Colon (tissue), 2 donors: Measurements from ENCODE around the gene AUTS2.

Experiments
- FAIRE-seq: peaks from 2 replicates; lab custom pipeline; 2012; peaks lifted over from hg19 to GRCh38; lab: Jason Lieb, UNC
- donor health status: control.
- donor health status: control.

Gene AUTS2

DNA sequence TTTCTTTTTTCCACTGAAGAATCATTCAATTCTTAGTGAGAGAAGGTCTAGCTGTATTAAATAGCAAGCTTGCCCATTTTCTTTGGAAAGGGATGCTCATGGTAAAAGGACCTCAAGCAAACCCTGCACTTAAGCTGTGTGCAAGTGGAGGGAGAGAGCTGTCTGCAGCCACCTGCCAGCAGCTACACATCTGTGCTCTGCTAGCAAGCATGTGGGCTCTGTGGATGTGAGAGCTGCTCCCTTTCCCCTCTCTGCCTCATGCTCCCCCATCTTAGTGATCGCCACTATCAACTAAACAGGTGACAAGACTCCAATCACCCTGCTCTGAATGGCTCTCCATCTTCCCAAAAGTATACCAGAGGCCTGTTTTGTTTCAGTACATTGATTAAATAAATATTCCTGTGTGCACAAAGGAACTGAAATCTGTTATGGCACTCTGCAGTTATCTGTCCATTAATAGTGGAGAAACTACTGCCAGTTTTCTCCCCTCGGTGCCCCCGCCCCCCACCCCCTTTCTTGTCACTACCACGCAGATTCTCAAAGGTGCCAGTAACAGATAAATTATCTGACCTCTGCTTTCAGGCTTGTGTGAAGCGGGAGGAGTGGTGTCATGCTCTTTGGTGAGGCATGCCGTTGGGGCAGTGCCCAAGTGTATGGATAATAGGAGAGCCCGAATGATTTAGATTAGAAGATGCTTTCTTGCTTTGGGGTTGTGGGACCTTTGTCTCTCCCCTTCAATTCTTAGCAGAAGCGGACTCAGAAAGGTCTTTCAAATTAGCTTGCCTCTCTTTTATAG, 26.4 kb downstream of the AUTS2 start:
- no peak for FAIRE-seq

- FAIRE-seq, result no peak
Observed at GRCh38 chr7:69625238-69625637, 27.0 kb downstream of the AUTS2 start.

GRCh38 chr7:69625798-69626197, 27.5 kb downstream of the AUTS2 start:
- no peak for FAIRE-seq

DNA sequence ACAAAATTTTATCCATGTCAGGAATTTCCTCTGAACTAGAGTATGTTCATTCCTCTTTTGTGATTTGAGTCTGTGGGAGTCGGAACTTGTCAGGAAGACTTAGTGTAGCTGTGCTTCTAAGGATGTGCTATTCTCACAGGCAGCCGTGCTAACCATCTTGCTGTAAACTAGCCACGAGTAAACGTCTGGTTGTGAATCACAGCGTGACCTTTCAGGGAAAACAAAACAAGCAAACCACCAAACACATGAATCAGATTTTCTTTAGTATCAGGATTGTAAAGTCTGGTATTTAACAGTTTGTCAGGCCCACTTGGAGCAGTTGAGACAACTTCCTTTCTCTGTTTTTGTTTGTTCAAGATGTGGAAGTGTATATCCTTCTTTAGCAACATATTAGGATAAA, 32.0 kb downstream of the AUTS2 start:
- FAIRE-seq, result no peak

GRCh38 chr7:69631131-69631530, 32.9 kb downstream of the AUTS2 start:
- FAIRE-seq, result no peak

DNA sequence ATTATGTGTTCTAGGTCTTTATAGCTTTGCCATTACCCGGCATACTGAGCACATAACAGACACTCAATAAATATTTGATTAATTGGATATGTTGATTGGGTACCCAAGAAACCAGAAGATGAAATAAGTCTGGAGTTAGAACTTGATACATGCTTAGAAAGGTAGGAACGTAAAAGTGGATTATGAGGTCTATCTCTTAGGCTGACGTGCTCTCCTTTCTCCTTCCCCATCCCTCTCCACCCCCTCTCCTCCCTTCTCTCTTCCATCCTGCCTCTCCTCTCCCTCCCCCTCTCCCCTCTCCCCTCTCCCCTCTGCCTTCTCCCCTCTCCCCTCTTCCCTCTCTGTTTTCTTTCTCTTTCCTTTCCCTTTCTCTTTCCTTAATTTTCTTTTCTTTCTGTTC, 34.0 kb downstream of the AUTS2 start:
- no peak for FAIRE-seq

DNA sequence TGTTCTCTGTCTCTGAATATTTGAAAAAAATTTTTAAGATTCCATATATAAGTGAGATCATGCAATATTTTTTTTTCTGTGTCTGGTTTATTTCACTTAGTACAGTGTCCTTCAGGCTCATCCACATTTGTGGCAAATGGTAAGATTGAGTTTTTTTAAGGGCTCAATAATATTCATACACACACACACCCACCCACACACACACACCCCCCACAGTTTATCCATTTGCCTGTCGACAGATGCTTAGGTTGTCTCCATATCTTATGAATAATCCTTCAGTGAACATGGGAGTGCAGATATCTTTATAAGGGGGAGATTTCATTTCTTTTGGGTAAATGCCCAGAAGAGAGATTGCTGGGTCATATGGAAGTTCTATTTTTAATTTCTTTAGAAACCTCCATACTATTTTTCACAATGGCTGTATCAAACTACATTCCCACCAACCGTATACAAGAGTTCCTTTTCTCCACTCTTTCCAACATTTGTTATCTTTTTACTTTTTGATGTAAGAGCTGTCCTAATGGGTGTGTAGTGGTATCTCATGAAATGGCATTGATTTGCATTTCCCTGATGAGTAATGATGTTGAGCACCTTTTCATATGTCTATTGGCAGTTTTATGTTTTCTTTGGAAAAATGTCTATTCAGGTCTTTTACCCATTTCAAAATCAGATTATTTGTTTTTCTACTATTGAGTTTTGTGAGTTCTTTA, 35.0 kb downstream of the AUTS2 start:
- no peak for FAIRE-seq

DNA sequence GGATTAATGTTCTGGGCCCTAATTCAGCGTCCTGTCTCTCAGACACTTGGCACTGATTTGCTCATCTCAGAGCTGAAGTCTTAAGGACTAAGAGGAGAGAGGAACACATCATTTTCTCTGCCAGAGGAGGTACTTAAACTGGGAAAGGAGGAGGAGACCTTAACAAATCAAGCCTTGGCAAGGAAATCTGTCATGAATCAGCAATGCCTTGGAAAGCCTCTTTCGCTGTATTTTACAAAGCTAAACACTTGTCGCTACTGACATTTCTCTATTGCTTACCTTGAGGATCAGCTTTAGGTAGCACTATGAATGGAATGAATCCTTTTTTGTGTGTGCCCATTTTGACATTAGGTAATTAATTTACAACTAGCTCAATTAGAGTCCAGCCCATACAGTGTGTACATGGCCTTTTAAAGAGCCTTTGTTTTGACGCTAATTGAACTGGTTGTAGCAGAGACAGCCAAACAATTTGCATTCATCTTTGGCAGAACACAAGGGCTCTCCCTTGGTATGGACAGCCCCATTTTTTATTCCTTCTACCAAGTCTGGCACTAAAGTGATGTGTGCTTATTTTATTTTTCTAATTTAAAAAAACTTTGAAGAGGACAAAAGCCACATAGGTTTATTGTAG, 37.4 kb downstream of the AUTS2 start:
- FAIRE-seq, result no peak

- no peak for FAIRE-seq
Observed at GRCh38 chr7:69638674-69639073, 40.4 kb downstream of the AUTS2 start.

GRCh38 chr7:69640216-69640615, 41.9 kb downstream of the AUTS2 start:
- FAIRE-seq, result no peak

DNA sequence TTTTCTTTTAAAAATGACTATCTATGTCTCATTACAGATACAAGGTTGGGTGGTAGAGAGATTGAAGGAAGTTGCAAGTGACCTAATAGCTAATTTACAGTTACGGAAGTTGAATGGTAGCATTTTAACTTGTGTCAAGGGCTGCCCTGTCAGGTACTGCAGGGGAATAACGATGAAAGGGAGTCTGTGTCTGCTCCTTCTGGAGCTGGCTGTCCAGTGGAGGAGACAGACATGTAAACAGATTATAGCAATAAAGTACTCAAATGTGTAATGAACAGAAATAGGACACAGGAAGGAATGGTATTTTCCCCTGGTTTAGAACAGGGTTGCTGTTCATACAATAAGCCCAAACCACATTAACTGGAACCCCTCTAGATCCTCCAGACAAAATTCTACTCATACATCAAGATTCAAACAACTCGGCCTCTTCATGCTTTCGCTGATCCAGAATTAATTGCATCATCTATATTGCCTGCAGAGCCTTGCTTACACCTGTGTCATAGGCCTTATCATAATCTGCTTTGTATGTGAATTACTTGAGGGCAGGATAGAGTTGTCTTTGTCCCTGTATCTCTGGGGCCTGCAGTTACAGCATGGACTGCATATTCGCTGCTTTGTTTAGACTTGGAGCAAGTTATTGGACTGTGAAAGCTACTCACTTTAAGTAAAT, 42.8 kb downstream of the AUTS2 start:
- FAIRE-seq, result no peak

DNA sequence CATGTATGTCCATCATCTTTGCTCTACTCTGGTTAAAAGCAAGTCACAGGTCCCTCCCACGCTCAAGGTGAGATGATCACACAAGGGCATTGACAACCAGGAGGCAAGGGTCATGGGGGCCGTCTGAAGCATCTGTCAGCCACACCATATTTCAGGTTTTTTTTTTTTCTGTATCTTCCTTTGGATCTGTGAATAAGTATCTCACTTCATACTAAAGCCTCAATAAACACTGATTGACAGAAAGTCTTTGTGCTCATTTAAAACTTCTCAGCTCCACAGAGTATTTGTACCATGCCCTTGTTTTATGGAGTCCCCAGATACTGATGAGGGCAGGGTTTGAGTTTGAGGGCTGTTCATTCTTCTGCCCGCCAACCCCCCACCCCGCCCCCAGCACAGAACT, 45.0 kb downstream of the AUTS2 start:
- no peak for FAIRE-seq

DNA sequence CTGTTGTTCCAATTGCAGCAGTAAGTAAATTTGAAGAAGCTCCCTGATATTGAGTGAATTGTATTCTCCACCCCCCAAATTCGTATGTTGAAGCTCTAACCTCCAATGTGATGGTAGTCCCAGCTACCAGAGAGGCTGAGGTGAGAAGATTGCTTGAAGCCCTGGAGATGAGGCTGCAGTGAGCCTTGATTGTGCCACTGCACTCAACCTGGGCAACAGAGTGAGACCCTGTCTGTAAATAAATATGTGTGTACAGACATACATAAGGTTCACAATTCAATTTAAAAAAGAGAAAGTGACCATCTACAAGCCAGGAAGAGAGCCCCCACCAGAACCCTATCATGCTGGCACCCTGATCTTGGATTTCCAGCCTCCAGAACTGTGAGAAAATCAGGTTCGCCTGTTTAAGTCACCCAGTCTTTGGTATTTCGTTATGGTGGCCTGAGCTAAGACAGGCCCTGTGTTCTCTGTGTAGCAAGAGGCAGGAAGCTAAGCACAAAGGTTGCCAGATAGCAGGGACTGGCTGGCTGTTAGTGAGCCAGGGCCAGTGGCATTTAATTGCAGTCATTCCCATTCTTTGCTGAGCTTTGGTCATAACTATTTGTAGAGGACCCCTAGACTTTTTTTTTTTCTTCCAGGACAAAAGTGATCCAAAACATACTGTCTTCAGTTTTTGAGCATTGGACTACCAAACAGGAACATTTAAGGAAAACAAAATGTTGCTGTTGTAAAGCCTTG, 45.6 kb downstream of the AUTS2 start:
- no peak for FAIRE-seq

GRCh38 chr7:69645683-69646082, 47.4 kb downstream of the AUTS2 start:
- no peak for FAIRE-seq

- FAIRE-seq, result no peak
Observed at GRCh38 chr7:69651101-69651590, 52.9 kb downstream of the AUTS2 start.

- no peak for FAIRE-seq
Observed at GRCh38 chr7:69652947-69653701, 54.8 kb downstream of the AUTS2 start.

DNA sequence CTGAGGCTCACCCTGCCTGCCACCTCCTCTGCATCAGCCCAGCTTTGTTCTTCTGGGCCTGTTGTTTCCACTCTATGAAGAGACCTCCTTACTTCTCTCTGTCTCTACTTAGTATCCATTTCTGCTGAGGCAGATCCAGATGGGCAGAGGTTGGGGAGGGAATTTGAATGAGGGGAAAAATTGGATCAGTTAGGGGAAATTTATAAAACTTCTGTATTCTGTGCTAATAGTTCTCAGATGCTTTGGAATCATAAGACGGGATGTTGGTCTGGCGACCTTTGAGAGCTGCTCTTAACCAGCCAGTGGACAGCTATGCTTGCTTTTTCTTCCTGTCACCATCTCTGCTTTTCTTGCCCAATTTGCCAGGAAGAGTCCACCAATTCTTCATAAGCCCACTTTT, 55.5 kb downstream of the AUTS2 start:
- FAIRE-seq, result no peak

GRCh38 chr7:69654381-69654780, 56.1 kb downstream of the AUTS2 start:
- no peak for FAIRE-seq

DNA sequence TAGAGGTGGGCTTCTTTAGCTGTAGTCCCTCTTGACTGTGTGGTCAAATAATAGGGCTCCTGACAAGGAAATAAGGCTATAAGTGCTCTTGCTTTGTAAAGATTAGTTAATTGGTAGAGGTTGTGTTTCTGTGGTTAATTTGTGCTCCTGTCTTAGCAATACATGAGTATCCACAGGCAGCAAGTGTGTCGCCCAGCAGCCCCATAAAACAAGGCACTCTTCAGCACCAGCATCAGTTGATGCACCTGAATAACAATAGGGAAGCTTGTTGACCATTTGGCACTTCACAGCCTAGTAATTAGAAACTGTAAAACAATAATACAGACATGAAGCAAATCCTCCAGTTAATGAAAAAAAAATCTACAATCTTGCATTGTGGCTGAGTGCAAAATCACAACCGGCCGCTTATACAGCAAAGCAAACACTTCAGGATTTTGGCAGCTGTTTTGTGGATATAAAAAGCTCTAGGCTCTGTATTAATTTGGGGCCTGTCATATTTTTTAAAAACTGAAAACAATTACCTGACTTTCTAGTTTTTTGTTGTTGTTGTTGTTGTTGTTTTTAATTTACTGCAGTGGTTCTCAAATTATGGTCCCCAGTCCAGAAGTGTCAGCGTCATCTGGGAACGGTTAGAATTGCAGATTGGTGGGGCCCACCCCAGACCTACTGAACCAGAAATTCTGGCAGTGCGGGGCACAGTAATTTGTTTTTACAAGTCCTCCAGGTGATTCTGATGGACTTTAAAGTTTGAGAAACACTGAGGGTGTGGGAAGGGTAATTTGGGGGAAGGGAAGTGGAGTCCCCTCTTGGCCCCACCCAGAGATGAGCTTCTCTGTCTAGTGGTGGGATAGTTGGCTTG, 56.8 kb downstream of the AUTS2 start:
- no peak for FAIRE-seq

- FAIRE-seq, result no peak
Observed at GRCh38 chr7:69656077-69656476, 57.8 kb downstream of the AUTS2 start.
